NCI-H2081 (cell line): ENCODE data around the gene ZNF827.

Source experiments
- DNase-seq, 2 experiments: peaks; one replicate each; lab custom pipeline; 2025; lab: John Stamatoyannopoulos, UW

ZNF827 gene

DNA sequence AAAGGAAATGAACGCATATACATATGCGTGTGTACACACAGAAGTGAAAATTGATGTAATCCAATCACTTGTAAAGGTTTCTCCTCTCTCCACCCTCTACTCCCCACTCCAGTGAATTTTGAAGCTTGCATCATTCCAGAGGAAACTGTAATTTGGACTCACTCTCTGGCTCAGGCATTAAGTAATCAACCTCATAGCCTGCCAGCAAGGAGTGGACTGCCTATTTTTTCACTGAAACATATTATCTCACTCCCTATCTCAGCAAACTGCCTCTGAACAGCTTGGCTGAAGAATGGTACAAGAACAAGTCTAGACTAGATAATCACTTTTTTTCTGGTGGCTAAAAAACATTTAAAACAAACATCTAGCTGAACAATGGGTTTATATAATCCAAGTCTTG is 134.5 kb downstream of the ZNF827 start:
- no peak for DNase-seq

DNA sequence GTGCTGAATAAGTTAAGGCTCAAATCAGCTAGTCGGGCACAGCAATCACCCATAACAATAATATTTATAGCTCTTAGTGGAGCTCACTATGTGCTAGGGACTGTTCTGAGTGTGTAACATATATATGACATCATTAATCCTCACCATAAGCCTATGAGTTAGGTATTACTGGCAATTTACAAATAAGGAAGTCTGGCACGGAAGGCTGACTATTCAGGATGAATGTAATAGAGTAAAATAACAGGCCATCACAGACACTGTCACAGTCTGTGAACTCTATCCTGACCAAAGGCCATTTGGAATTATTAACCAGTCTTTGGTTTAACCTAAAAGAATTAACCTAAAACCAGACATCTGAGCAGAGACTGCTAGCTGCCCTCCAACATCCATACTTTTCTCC is 139.4 kb downstream of the ZNF827 start:
- DNase-seq = no peak

DNA sequence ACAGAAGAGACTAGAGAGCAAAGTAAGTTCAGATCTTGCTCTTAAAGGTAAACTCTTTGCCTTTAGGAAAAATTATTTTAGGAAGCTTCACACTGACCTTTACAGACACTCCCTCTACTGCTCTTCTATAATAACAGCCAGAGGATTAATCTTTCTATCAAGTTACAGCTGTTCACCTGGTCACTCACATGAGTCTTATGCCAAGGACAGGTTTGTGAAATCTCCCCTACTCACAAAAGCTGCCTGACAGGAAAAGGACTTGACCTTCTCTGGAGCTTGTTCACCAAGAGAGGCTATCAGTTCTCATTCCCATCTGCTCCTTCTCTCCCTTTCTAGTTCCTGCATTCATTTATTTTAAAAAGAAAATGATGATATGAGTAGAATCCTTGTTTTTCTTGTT is 141.3 kb downstream of the ZNF827 start:
- no peak for DNase-seq

DNA sequence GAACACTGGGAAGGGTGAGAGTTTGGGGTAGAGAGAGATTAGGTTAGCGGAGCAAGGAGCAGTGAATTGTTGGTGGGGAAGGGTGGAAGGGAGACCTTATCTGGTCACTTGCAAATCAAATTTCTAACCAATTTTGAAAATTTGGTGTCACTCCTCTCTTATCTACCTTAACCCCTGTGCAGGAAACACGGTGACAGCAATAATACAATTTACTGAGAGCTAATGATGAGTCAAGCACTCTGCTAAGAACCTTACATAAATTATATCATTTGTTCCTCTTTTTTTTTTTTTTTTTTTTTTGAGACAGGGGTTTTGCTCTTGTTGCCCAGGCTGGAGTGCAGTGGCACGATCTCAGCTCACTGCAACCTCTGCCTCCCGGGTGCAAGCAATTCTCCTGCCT is 142.3 kb downstream of the ZNF827 start:
- no peak for DNase-seq

DNA sequence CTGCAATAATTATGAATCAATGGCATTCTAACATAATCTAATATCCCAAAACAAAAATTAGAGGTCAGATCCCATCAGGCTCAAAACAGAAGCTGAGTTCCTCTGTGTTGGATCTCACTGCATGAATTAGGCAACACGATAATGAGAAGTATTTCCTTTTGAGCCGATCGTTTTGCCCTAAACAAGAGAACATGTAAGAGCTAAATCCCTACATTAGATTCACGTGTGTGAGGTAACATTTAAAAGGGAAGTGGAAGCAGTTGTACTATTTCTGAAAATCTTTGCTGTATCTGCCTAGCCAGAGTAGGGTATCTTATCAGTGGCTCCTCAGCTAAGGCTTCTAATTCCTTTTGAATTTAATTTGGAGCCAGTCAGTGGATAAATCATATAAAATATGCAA is 143.1 kb downstream of the ZNF827 start:
- no peak for DNase-seq

DNA sequence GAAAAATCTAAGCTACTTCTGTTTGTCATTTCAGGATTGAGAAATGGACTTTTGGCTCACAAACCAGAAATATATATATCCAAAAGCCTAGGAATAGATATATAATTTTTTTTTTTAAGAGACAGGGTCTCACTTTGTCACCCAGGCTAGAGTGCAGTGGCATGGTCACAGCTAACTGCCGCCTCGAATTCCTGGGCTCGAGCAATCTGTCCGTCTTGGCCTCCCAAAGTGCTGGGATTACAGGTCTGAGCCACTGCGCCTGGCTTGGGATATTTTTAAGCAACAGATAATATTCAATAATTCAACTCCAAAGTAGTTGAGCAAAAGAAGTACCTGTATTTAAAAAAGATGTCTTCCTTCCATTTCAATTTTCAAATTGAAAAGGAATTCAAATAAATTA is 146.2 kb downstream of the ZNF827 start:
- DNase-seq = no peak

DNA sequence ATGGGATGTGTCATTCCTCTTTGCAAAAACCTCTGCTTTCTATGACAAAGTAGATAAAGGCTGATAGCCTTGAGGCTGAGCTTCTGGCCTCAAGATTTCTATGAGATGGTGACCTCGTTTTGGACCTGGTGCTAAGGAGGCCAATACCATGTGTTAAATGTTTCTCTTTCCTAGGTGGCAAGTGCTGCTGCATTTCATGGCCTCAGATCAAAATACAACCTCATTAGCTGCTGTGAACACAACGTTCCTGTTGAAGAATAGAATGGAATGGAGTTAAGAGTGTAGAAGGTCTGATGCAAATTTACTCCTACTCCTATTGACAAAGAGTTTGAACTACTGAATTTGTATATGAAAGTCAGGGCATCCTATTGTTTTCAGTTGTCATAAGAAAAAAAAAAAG is 146.6 kb downstream of the ZNF827 start:
- no peak for DNase-seq

DNA sequence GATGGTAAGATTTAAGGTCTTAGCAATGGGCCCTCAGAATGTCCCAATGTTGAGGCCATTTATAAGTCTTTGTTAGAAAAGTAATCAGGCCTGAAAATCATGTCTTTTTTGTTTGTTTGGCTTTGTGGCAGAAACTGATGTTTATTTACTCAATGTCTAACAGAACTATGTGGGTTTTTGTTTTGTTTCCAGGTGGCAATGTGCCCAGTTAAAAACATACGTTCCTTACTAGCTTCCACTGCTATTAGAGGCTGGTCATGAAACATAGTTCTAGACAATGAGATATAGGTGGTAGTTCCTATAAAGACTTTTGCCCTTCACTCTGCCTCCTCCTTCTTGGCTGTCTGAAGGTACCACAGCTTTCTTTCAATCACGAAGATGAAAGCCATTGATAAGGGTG is 149.9 kb downstream of the ZNF827 start:
- peak in 1 of 2 experiments; percentile 6 for DNase-seq

DNA sequence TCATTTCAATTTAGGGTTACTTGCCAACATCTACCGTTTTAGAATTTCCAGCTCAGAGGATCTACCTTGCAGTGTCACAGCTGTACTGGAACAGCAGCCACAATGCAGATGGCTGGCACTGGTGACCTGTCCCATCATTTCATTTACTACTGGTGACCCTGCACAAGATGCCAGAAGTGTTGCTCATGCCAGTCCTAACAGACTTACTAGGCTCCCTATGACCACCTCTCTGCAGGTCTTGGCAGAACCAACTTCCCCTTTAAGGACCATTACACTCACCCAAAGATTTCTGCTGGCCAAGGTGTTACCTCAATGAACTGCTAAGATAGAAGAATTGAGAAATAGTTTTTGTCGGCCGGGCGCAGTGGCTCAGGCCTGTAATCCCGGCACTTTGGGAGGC is 151.8 kb downstream of the ZNF827 start:
- no peak for DNase-seq

DNA sequence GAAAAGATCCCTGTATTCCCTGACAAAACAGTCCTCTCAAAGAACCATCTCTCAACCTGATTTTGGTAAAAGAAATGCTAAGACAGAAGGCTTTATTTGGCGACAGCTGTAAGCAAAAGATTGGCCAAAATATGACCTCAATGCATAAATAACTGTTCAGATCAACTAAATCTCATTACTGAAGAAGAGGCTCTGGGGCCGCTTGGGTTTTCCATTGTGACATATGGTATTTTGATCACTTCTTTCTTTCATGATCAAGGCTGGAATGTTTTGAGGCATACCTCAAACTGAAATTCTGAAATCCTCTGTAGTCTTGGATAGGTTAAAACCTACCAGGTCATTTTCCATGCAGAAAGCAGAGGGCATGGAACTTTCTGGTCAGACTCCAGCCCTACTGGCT is 152.4 kb downstream of the ZNF827 start:
- DNase-seq = no peak

DNA sequence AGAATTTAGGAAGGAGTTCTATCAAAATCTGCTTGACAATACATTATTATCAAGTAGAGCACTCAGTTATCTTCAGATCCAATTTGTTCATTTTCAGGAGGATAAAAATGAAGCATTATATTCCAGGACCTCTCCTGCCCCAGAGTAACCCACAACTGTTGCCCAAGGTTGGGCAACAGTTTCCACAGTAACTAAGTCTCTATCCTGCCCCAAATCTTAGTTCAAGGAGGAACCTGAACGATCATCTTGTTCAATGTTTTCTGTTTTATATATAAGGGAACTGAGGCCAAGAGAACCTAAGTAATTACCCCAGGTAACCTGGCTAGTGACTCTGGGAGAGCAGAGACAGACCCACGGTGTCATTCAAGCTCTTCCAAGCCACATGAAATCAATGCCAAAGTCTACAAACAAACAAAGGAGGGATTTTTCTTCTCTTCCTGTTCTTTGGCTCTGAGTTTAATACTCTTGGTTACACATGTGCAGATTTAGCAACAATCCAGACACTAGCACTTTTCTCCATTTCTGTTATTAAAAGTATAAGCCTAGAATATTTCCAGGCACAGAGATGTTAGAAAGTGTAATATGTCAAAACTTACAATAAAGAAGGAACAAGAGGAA is 153.1 kb downstream of the ZNF827 start:
- peak in 1 of 2 experiments; percentile 18 for DNase-seq

DNA sequence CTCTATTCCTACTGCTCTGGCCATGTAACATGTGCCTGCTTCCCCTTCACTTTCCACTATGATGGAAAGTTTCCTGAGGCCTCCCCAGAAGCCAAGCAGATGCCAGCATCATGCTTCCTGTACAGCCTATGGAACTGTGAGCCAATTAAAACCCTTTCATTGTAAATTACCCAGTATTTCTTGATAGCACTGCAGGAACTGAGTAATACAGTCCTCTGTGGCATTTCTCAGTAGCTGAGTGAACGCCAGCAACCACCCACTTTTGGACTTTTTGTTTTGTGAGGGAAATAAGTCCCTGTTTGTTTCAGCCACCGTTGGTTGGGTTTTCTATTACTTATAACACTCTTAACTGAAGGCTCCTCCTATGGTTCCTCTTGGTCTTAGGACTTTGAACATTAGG is 154.6 kb downstream of the ZNF827 start:
- DNase-seq = no peak

DNA sequence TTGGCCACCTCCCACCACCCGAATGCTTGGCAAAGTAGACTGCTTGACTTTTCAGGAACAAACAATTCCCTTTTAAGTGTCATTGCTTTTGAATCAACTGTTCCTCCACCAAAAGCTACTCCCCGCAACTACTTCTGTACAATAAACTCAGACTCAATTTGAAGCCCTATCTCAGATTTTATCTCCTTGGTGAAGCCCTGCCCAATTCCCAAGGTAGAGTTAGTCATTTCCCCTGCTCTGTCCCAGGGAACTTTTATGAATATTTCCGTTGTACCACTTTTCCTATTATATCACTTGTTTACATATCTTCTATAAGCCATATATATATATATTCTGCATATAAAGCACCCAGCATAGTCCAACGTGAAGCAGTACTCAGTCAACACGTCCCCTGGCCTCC is 155.9 kb downstream of the ZNF827 start:
- DNase-seq = no peak

DNA sequence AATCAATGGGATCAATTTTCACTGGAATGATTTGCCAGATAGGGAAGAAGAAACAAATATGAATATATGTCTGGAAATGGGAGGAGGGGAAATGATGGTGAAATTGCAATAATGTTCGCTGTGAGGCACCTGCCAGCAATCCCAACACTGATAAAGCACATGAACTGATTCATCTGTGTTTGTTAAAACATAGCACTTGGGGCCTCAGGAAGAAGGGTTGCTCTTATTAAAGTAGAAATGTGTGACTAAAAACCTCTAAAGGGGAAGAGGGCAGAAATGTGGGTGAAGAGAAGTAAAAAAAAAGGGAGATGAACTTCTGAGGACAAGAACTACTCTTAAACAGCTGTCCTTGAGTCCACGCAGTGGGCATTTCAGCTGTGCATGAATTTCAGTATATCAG is 157.3 kb downstream of the ZNF827 start:
- no peak for DNase-seq

DNA sequence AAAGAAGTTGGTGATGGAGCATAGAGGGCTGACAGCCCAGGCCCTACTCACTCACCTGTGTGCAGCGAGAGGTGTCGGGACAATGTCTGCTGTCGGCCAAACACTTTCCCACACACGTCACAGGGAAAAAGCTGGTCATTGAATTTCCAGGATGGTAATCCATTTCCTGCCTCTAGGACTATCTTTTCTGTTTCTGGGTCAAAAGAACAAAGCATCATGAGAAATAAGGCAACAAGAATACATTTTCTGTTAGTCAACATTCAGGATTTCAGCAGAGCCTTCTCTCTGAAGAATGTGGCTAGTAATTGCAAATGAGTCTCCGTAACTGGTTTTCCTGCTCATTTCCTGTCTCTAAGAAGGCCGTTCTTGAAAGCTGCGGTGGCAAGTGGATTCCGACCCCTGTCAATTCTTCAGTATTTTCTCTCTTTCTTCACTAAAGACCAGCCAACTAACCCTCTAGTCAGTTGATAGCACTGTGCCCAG is 159.3 kb downstream of the ZNF827 start:
- no peak for DNase-seq

DNA sequence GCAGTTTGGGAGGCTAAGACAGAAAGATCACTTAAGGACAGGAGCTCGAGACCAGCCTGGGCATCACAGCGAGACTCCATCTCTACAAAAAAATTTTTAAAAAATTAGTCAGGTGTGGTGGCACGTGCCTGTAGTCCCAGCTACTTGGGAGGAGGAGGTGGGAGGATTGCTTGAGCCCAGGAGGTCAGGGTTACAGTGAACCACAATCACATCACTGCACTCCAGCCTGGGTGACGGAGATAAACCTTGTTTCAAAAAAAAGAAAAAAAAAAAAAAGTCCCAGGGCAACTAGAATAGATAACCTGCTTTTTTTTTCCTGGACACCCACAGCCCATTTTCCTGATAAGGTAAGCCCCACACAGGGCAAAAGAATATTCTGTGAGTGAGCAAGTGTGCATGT is 162.4 kb downstream of the ZNF827 start:
- DNase-seq = no peak

DNA sequence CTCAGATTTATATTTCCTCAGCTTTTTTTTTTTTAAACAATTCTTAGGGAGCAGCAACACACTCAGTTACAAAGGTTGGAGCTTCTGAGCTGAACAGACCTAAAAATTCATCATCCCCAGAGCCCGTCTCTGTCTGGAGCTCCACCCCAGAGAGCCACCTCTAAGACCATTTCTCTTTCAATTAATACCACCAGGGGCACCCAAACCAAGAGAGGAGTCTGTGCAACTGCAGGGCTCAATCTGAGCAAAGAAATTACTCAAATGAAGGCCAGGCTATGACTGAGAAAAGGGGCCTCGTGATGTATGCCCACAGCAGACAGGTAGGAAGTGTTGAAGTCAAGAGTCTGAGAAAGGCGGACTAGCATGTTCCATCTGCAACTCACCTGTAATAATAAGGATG is 163.2 kb downstream of the ZNF827 start:
- no peak for DNase-seq

DNA sequence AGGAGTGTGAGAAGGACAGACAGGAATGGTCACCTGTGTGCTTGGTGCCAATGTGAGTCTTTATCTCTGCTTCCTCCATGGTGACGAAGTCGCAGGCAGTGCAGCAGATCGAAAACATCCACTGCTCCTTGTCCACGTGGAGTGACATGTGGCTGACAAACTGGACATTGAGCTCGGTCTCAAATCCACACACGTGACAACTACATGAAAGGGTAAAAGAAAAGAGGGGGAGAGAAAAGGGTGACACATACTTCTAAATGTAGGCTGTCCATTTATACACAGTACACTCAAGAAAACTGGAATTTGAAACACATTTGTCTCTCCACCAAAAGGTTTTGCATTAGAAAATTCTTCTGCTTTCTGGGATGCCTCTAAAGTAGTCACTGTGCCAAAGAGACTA is 164.2 kb downstream of the ZNF827 start:
- DNase-seq = no peak

DNA sequence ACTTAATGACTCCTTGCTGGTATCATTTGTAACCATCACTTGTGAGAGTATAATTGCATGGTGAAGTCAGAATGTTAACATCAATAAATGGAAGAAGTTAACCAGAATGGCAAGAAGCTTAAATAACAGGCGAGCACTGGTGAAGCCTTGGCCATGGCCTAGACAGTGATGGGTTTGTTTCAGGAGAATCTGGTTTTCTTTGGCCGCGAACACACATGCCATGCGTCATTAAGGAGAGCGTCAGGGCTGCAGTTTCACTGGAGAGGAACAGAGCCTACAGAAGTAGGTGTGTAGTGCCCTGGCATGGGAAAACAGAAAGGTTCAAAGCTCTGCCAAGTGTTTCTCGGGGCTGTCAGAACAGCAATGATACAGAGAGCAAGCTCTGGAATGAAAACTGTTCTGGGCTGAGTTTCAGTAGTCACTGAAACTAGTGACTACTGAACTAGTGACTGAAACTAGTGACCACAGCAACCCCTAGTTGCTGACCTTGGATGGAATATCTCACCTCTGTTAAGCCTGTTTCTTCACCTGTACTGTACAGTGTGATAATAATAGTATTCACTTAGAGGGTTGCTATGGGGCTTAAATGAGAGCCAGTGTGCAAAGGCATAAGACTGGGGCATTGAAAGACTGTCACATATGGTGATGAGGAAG is 164.9 kb downstream of the ZNF827 start:
- no peak for DNase-seq

DNA sequence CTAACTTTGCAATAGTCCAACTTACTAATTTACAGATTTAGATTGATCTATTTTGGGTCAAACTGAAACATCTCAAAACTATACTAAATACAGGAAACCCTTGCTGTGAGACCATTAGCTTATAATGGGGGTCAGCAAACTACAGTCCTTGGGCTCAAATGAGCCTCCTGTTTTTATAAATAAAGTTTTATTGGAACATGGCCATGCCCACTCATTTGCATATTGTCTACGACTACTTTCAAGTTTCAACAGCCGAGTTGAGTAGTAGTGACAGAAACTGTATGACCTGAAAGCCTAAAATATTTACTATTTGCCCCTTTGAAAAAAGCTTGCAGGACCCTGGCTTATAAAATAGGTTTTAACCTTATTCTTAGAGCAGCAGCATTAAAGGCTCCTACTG is 166.3 kb downstream of the ZNF827 start:
- no peak for DNase-seq

DNA sequence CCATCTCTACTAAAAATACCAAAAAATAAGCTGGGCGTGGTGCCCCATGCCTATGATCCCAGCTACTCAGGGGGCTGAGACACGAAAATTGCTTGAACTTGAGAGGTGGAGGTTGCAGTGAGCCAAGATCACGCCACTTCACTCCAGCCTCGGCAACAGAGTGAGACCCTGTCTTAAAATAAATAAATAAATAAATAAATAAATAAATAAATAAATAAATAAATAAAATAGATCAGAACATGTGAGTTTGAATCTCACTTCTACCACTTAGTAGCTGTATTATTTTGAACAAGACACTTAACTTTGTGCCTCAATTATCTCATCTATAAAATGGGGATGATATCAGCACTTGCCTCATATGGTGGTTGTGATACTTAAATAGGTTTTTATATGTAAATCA is 168.5 kb downstream of the ZNF827 start:
- DNase-seq = no peak

DNA sequence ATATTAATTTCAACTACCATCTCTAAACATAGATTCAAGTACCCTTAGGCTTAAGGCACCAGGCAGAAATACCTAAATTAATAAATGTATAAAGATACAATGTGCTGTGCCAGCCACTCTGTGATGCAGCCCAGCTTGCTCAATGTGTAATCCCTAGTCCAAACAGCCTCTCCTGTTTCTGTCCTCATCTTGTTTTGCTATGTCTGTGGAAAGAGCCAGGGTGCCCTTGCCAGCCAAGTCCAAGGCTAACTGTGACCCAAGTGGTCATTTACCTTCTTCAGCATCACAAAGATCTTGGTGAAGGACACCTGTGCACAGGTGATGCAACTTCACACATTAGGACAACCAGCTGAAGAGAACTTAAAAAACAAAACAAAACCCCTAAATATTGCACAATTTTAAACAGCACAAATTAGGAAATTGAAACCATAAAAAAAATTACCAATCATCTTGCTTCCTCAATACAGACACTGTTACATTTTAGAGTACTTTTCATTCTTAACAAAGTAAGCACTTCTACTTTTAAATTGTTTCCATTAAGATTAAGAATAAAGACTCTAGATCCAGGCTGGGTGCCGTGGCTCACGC is 169.1 kb downstream of the ZNF827 start:
- DNase-seq = no peak

DNA sequence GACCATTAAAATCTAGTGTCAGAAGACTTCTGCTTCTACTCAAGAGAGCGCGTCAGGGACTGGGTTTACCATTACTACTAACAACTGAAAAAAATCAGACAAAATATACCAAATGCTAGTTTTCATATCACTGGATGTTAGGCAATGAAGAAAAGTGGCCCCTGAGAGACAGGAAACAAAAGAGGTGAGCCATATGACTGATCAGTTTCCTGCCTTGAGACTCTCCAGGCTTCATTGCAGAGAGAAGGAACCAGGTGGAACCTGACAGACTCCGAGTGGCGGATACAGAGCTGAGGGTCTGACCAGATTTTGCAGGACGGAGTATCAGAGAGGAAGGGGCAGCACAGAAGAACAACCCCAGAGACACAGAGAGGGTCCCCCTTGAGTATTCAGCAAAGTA is 172.3 kb downstream of the ZNF827 start:
- DNase-seq = no peak

DNA sequence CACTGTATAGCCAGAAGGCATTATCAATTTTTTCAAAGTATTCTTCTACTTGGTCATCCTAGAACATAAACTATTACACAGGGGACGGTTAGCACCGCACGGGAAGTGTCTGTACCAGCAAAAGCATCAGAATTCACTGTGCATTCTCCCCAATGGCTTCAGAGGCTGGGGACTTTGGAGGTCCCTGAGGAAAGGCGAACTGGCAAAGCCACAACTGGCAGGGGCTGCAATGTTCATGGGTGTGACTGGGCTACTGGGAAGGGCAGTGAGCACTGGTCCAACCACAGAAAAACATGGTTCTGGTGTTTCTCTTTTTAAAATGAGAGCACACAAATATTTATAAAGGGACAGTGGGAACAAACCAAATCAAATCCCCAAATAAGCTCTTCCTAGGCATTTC is 175.2 kb downstream of the ZNF827 start:
- DNase-seq = no peak
